H9 (cell line): Measurements from ENCODE around the gene EPYC. TPM values are rescaled to one million over a fixed set of nuclear protein-coding genes. Genes with fewer than 3 reads are reported as not detected.

Source experiments
- DNase-seq: peaks from one replicate; pipeline ENCODE4 v3.0.0-alpha.2; 2017
- H2AFZ ChIP-seq: one replicate; pipeline ENCODE4 v1.6.1; 2013; ENCODE audit warnings: mild to moderate bottlenecking, low read length, control low read depth, moderate library complexity
- H2AK5ac ChIP-seq: 2 replicates; pipeline ENCODE4 v1.6.1; 2013; ENCODE audit warnings: low read length, control low read depth, mixed read lengths; ENCODE audit not compliant: insufficient read length
- H2BK120ac ChIP-seq: one replicate; pipeline ENCODE4 v1.6.1; 2013; ENCODE audit warnings: low read depth, mild to moderate bottlenecking, low read length, control low read depth, inconsistent platforms; ENCODE audit not compliant: poor library complexity, severe bottlenecking
- H2BK12ac ChIP-seq: 2 replicates; pipeline ENCODE4 v1.6.1; 2013; ENCODE audit warnings: low read length, control low read depth, mixed read lengths, low read depth; ENCODE audit not compliant: insufficient read length
- H2BK15ac ChIP-seq: 2 replicates; pipeline ENCODE4 v1.6.1; 2013; ENCODE audit warnings: low read depth, low read length, control low read depth
- H2BK20ac ChIP-seq: one replicate; pipeline ENCODE4 v1.6.1; 2013; ENCODE audit warnings: low read depth, mild to moderate bottlenecking, low read length, control low read depth, inconsistent platforms; ENCODE audit not compliant: poor library complexity, severe bottlenecking
- H2BK5ac ChIP-seq: 2 replicates; pipeline ENCODE4 v1.6.1; 2013; ENCODE audit warnings: low read length, control low read depth, mixed read lengths; ENCODE audit not compliant: insufficient read length
- H3K14ac ChIP-seq: 2 replicates; pipeline ENCODE4 v1.6.1; 2013; ENCODE audit warnings: low read length, control low read depth; ENCODE audit not compliant: insufficient read depth
- H3K18ac ChIP-seq: 2 replicates; pipeline ENCODE4 v1.6.1; 2013; ENCODE audit warnings: low read depth, mild to moderate bottlenecking, mixed read lengths, low read length, control low read depth; ENCODE audit not compliant: insufficient read length
- H3K23ac ChIP-seq: 2 replicates; pipeline ENCODE4 v1.6.1; 2013; ENCODE audit warnings: low read length, control low read depth, mixed read lengths, low read depth; ENCODE audit not compliant: insufficient read length
- H3K23me2 ChIP-seq: 2 replicates; pipeline ENCODE4 v1.6.1; 2013; ENCODE audit warnings: low read depth, mild to moderate bottlenecking, mixed read lengths, low read length, control low read depth; ENCODE audit not compliant: insufficient read length, poor library complexity, severe bottlenecking
- H3K27ac ChIP-seq: 2 replicates; pipeline ENCODE4 v1.5.1; 2013; ENCODE audit warnings: low read length, control low read depth, mixed read lengths, low read depth; ENCODE audit not compliant: insufficient read length
- H3K27me3 ChIP-seq: 2 replicates; pipeline ENCODE4 v1.6.1; 2013; ENCODE audit warnings: low read length, control low read depth, inconsistent platforms; ENCODE audit not compliant: insufficient read depth
- H3K4ac ChIP-seq: 2 replicates; pipeline ENCODE4 v1.6.1; 2013; ENCODE audit warnings: low read depth, mild to moderate bottlenecking, control low read depth, inconsistent platforms, low read length, moderate library complexity
- H3K4me1 ChIP-seq: 2 replicates; pipeline ENCODE4 v1.6.1; 2013; ENCODE audit warnings: low read length, control low read depth, inconsistent platforms; ENCODE audit not compliant: insufficient read depth
- H3K4me2 ChIP-seq: 2 replicates; pipeline ENCODE4 v1.6.1; 2013; ENCODE audit warnings: low read length, control low read depth, mixed read lengths; ENCODE audit not compliant: insufficient read length, insufficient read depth
- H3K56ac ChIP-seq: 2 replicates; pipeline ENCODE4 v1.6.1; 2013; ENCODE audit warnings: low read depth, mild to moderate bottlenecking, mixed read lengths, low read length, control low read depth; ENCODE audit not compliant: insufficient read length
- H3K79me1 ChIP-seq: 2 replicates; pipeline ENCODE4 v1.6.1; 2013; ENCODE audit warnings: low read depth, mild to moderate bottlenecking, moderate library complexity, low read length, control low read depth, inconsistent platforms; ENCODE audit not compliant: insufficient read depth, poor library complexity, severe bottlenecking
- H3K79me2 ChIP-seq: 2 replicates; pipeline ENCODE4 v1.6.1; 2013; ENCODE audit warnings: low read length, control low read depth, inconsistent platforms; ENCODE audit not compliant: insufficient read depth
- H3K9ac ChIP-seq: 2 replicates; pipeline ENCODE4 v1.6.1; 2013; ENCODE audit warnings: low read length, control low read depth, mixed read lengths; ENCODE audit not compliant: insufficient read length; ENCODE audit errors: extremely low read depth
- H3K9me3 ChIP-seq: one replicate; pipeline ENCODE4 v1.6.1; 2013; ENCODE audit warnings: low read depth, low read length, inconsistent platforms; ENCODE audit not compliant: control insufficient read depth
- H3T11ph ChIP-seq: one replicate; pipeline ENCODE4 v1.6.1; 2013; ENCODE audit warnings: mild to moderate bottlenecking, low read length, control low read depth, inconsistent platforms
- H4K20me1 ChIP-seq: one replicate; pipeline ENCODE4 v1.6.1; 2013; ENCODE audit not compliant: control insufficient read depth, insufficient read length, insufficient read depth
- H4K5ac ChIP-seq: 2 replicates; pipeline ENCODE4 v1.6.1; 2013; ENCODE audit warnings: low read depth, mild to moderate bottlenecking, mixed read lengths, low read length, control low read depth; ENCODE audit not compliant: insufficient read length
- H4K8ac ChIP-seq: replicated peaks from 2 replicates; pipeline ENCODE4 v1.6.1; 2013; ENCODE audit warnings: low read length, control low read depth, mixed read lengths, low read depth; ENCODE audit not compliant: insufficient read length
- H4K91ac ChIP-seq: 2 replicates; pipeline ENCODE4 v1.6.1; 2013; ENCODE audit warnings: low read depth, mild to moderate bottlenecking, moderate library complexity, mixed read lengths, low read length, control low read depth; ENCODE audit not compliant: insufficient read length
- H3K27ac Mint-ChIP-seq, 3 experiments: 2 replicates in 2 of 3; 3 replicates in 1 of 3; pipeline ENCODE4 v1.8.0; 2020 to 2021; ENCODE audit warnings: mixed read lengths in 3 of 3, mild to moderate bottlenecking in 1 of 3, moderate library complexity in 1 of 3
- H3K27me3 Mint-ChIP-seq: 2 replicates; pipeline ENCODE4 v1.8.0; 2021; ENCODE audit warnings: low read depth, mild to moderate bottlenecking, moderate library complexity, mixed read lengths
- H3K36me3 Mint-ChIP-seq, 3 experiments: 2 replicates in 2 of 3; 3 replicates in 1 of 3; pipeline ENCODE4 v1.8.0; 2020 to 2021; ENCODE audit warnings: low read depth in 3 of 3, mixed read lengths in 3 of 3; ENCODE audit not compliant: insufficient read depth in 1 of 3
- H3K4me1 Mint-ChIP-seq, 2 experiments: 2 replicates each; pipeline ENCODE4 v1.8.0; 2020; ENCODE audit warnings: mixed read lengths in 2 of 2
- H3K4me3 Mint-ChIP-seq, 2 experiments: 2 replicates in 1 of 2; 3 replicates in 1 of 2; pipeline ENCODE4 v1.8.0; 2020 to 2021; ENCODE audit warnings: mild to moderate bottlenecking in 2 of 2, mixed read lengths in 2 of 2, moderate library complexity in 1 of 2
- H3K9me3 Mint-ChIP-seq, 2 experiments: 2 replicates in 1 of 2; 3 replicates in 1 of 2; pipeline ENCODE4 v1.8.0; 2020; ENCODE audit warnings: mild to moderate bottlenecking in 2 of 2, mixed read lengths in 2 of 2, moderate library complexity in 1 of 2
- CTCF ChIP-seq: fragments of 200-600 bp; sonication (generic); conservative IDR thresholded peaks from 3 replicates; pipeline ENCODE4 v1.8.0; 2021; ENCODE audit warnings: antibody characterized with exemption, mild to moderate bottlenecking
- total RNA-seq: library from RNA; stranded (reverse); gene quantifications from 2 replicates; pipeline ENCODE4 v1.2.1, GENCODE V29; 2021

The EPYC gene
- total RNA-seq, 1 experiment from 2014 or later = not detected

- no peaks in the 10 kb centered on the region for H3K36me3 Mint-ChIP-seq
- H3K27me3 Mint-ChIP-seq = no peaks in the 10 kb centered on the region; the same call in 1 of the 2 replicates
- no peak overlapping the region for H3T11ph ChIP-seq
- no peak overlapping the region for H3K4me3 Mint-ChIP-seq
- H2AK5ac ChIP-seq = no peak overlapping the region
- no peak overlapping the region for H2BK5ac ChIP-seq
- H4K5ac ChIP-seq = no peak overlapping the region
- no peaks in the 10 kb centered on the region for H3K4me1 ChIP-seq
- H3K79me1 ChIP-seq = no peaks in the 10 kb centered on the region
- no peak overlapping the region for H3K14ac ChIP-seq
- no peak overlapping the region for H2BK120ac ChIP-seq
- no peak overlapping the region for H3K27ac Mint-ChIP-seq
- H4K20me1 ChIP-seq = no peaks in the 10 kb centered on the region
- TF ChIP-seq CTCF = no peak
- H3K27ac ChIP-seq = no peak overlapping the region
- H3K79me2 ChIP-seq = no peaks in the 10 kb centered on the region
- no peak overlapping the region for H2BK12ac ChIP-seq
- no peak overlapping the region for H3K4me2 ChIP-seq
- no peak overlapping the region for H3K56ac ChIP-seq
- H4K8ac ChIP-seq = no peak overlapping the region
- H3K9me3 ChIP-seq = no peaks in the 10 kb centered on the region
- no peaks in the 10 kb centered on the region for H3K23me2 ChIP-seq
- H3K4ac ChIP-seq = no peak overlapping the region
- H3K9me3 Mint-ChIP-seq = no peaks in the 10 kb centered on the region
- no peak overlapping the region for H2BK20ac ChIP-seq
- H3K9ac ChIP-seq = no peak overlapping the region
- no peak for DNase-seq
- no peaks in the 10 kb centered on the region for H3K27me3 ChIP-seq
- H3K23ac ChIP-seq = no peak overlapping the region
- H2BK15ac ChIP-seq = no peak overlapping the region
- H4K91ac ChIP-seq = no peak overlapping the region
- no peak overlapping the region for H3K18ac ChIP-seq
- H3K4me1 Mint-ChIP-seq = no peaks in the 10 kb centered on the region
- H2AFZ ChIP-seq = no peak overlapping the region
These were observed 47.3 kb upstream of the EPYC start for GRCh38 chr12:91052026-91052425.
